Keratinocyte (primary cell): ENCODE measurements around the gene TMCO1. TPM values are rescaled to one million over a fixed set of nuclear protein-coding genes. Genes with fewer than 3 reads are reported as not detected.

Source experiments
- DNase-seq: peaks from one replicate; pipeline ENCODE4 v3.0.0-alpha.2; 2011; ENCODE audit warnings: low read depth, missing footprints, low spot score
- FAIRE-seq: peaks from 2 replicates; lab custom pipeline; 2011; peaks lifted over from hg19 to GRCh38; lab: Jason Lieb, UNC
- H2AFZ ChIP-seq: 2 replicates; pipeline ENCODE4 v1.6.0; 2012; ENCODE audit warnings: low read length, control low read depth, inconsistent platforms; ENCODE audit not compliant: control insufficient read depth
- H3K27ac ChIP-seq: 2 replicates; pipeline ENCODE4 v1.5.1; 2011; ENCODE audit warnings: low read length; ENCODE audit not compliant: control insufficient read depth, insufficient read depth
- H3K27me3 ChIP-seq: 3 replicates; pipeline ENCODE4 v1.6.0; 2011; ENCODE audit warnings: low read length; ENCODE audit not compliant: control insufficient read depth, insufficient read depth; ENCODE audit errors: extremely low read depth
- H3K36me3 ChIP-seq, 2 experiments: 2 replicates in 1 of 2; 3 replicates in 1 of 2; pipeline ENCODE4 v1.5.1; 2011; ENCODE audit warnings: low read length in 2 of 2, mild to moderate bottlenecking in 1 of 2; ENCODE audit not compliant: control insufficient read depth in 2 of 2, insufficient read depth in 2 of 2; ENCODE audit errors: extremely low read depth in 1 of 2
- H3K4me1 ChIP-seq: 3 replicates; pipeline ENCODE4 v1.5.1; 2011; ENCODE audit warnings: low read length; ENCODE audit not compliant: control insufficient read depth, insufficient read depth; ENCODE audit errors: extremely low read depth
- H3K4me2 ChIP-seq: 3 replicates; pipeline ENCODE4 v1.6.0; 2011; ENCODE audit warnings: low read depth, low read length; ENCODE audit not compliant: control insufficient read depth, insufficient read depth; ENCODE audit errors: extremely low read depth
- H3K4me3 ChIP-seq, 3 experiments: fragments of 200-600 bp in 1 of 3; sonication (generic) in 1 of 3; 2 replicates in 2 of 3; 3 replicates in 1 of 3; pipeline ENCODE4 v1.5.1; 2011 to 2016; ENCODE audit warnings: low read length in 3 of 3, mild to moderate bottlenecking in 3 of 3, control low read depth in 2 of 3, inconsistent platforms in 1 of 3, low read depth in 1 of 3, mixed read lengths in 1 of 3, mixed run types in 1 of 3, moderate library complexity in 1 of 3; ENCODE audit not compliant: control insufficient read depth in 2 of 3, insufficient read depth in 2 of 3; ENCODE audit errors: extremely low read depth in 1 of 3
- H3K79me2 ChIP-seq: 2 replicates; pipeline ENCODE4 v1.6.0; 2012; ENCODE audit warnings: low read length; ENCODE audit not compliant: control insufficient read depth, insufficient read depth
- H3K9ac ChIP-seq: 3 replicates; pipeline ENCODE4 v1.6.0; 2011; ENCODE audit warnings: low read length; ENCODE audit not compliant: control insufficient read depth, insufficient read depth; ENCODE audit errors: extremely low read depth
- H3K9me1 ChIP-seq: 3 replicates; pipeline ENCODE4 v1.6.0; 2011; ENCODE audit warnings: low read length; ENCODE audit not compliant: control insufficient read depth, insufficient read depth; ENCODE audit errors: extremely low read depth
- H3K9me3 ChIP-seq: 2 replicates; pipeline ENCODE4 v1.5.1; 2012; ENCODE audit warnings: low read depth, low read length; ENCODE audit not compliant: control insufficient read depth
- H4K20me1 ChIP-seq: 3 replicates; pipeline ENCODE4 v1.6.0; 2011; ENCODE audit warnings: low read length; ENCODE audit not compliant: control insufficient read depth, insufficient read depth; ENCODE audit errors: extremely low read depth
- CTCF ChIP-seq, 3 experiments: IDR thresholded peaks in 1 of 3; conservative IDR thresholded peaks in 1 of 3; optimal IDR thresholded peaks in 1 of 3; 2 replicates in 2 of 3; 3 replicates in 1 of 3; pipeline versions ENCODE3 to v1.5.1; 2011; ENCODE audit warnings: low read length in 3 of 3, mild to moderate bottlenecking in 3 of 3, moderate library complexity in 2 of 3, control low read depth in 1 of 3, inconsistent platforms in 1 of 3; ENCODE audit not compliant: insufficient read depth in 2 of 3; ENCODE audit errors: extremely low read depth in 1 of 3
- EZH2 ChIP-seq: IDR thresholded peaks from one replicate; pipeline ENCODE4 v1.6.1; 2012; ENCODE audit warnings: inconsistent platforms, mild to moderate bottlenecking, low read length, moderate library complexity
- dilution Hi-C: fragments of 300-500 bp; cut with MboI; formaldehyde crosslinking; loops from one replicate; pipeline ENCODE4 v1.7.0; 2020; ENCODE audit warnings: low sequenced_read_pairs; ENCODE audit not compliant: extremely low pct_ligation_motif_present
- polyA plus RNA-seq, 5 experiments: library from polyadenylated mRNA; depleted of rRNA in 3 of 5; stranded (reverse) in 3 of 5; stranded (forward) in 1 of 5; unstranded in 1 of 5; fragments of >200 nt; gene quantifications; 1 replicate in 1 of 5; 2 replicates in 3 of 5; 3 replicates in 1 of 5; pipeline versions ENCODE4 v1.2.1 to v1.2.3, GENCODE V29; 2011 to 2012; ENCODE audit warnings: missing spikeins in 2 of 5, low read depth in 1 of 5, low replicate concordance in 1 of 5

TMCO1 gene
- polyA plus RNA-seq, 1 donor (not counting 4 experiments of a cell fraction or from before 2014, with no cell fraction given), result 172 TPM

- FAIRE-seq (no peak), DNase-seq (no peak)
- H3K9ac ChIP-seq, result no peak overlapping the region
- H3K36me3 ChIP-seq, result peaks cover 0 to 2% of the 10 kb centered on the region in 2 experiments
- H3K9me3 ChIP-seq, result no peaks in the 10 kb centered on the region
- H4K20me1 ChIP-seq, result no peaks in the 10 kb centered on the region
- no peak overlapping the region for H3K27ac ChIP-seq
- no peak overlapping the region for H2AFZ ChIP-seq
- TF ChIP-seq CTCF (optimal IDR thresholded peaks at IDR 0.05 in 1 of 3, IDR thresholded peaks at IDR 0.05 in 1 of 3, conservative IDR thresholded peaks at IDR 0.05 in 1 of 3; ENCODE audit: extremely low read depth in 1 of 3, insufficient read depth in 2 of 3, low read length in 3 of 3) (no peak), EZH2 (no peak)
- H3K4me3 ChIP-seq, result no peak overlapping the region
- no peaks in the 10 kb centered on the region for H3K4me1 ChIP-seq
- no peaks in the 10 kb centered on the region for H3K9me1 ChIP-seq
- no peak overlapping the region for H3K4me2 ChIP-seq
- dilution Hi-C loops, result no loop called here
- no peaks in the 10 kb centered on the region for H3K27me3 ChIP-seq
- no peaks in the 10 kb centered on the region for H3K79me2 ChIP-seq
Observed at GRCh38 chr1:165726841-165727240, 41.8 kb downstream of the TMCO1 start.

GRCh38 chr1:165726169-165726568 is 42.5 kb downstream of the TMCO1 start:
- H3K4me1 ChIP-seq, result no peaks in the 10 kb centered on the region
- no peaks in the 10 kb centered on the region for H4K20me1 ChIP-seq
- no peaks in the 10 kb centered on the region for H3K27me3 ChIP-seq
- H3K27ac ChIP-seq, result no peak overlapping the region
- no peak overlapping the region for H3K4me3 ChIP-seq
- no peak overlapping the region for H3K4me2 ChIP-seq
- H2AFZ ChIP-seq, result no peak overlapping the region
- no peak overlapping the region for H3K9ac ChIP-seq
- dilution Hi-C loops, result no loop called here
- DNase-seq (no peak), FAIRE-seq (no peak)
- no peaks in the 10 kb centered on the region for H3K79me2 ChIP-seq
- TF ChIP-seq EZH2 (no peak), CTCF (optimal IDR thresholded peaks at IDR 0.05 in 1 of 3, IDR thresholded peaks at IDR 0.05 in 1 of 3, conservative IDR thresholded peaks at IDR 0.05 in 1 of 3; ENCODE audit: extremely low read depth in 1 of 3, insufficient read depth in 2 of 3, low read length in 3 of 3) (no peak)
- H3K36me3 ChIP-seq, result peaks cover 0 to 2% of the 10 kb centered on the region in 2 experiments
- H3K9me3 ChIP-seq, result no peaks in the 10 kb centered on the region
- no peaks in the 10 kb centered on the region for H3K9me1 ChIP-seq
